ENCODE results near the gene SGO1. TPM values are rescaled to one million over a fixed set of nuclear protein-coding genes. Genes with fewer than 3 reads are reported as not detected.

SGO1 gene
- total RNA-seq, 1 experiment from 2014 or later: 23.5 TPM

DNA sequence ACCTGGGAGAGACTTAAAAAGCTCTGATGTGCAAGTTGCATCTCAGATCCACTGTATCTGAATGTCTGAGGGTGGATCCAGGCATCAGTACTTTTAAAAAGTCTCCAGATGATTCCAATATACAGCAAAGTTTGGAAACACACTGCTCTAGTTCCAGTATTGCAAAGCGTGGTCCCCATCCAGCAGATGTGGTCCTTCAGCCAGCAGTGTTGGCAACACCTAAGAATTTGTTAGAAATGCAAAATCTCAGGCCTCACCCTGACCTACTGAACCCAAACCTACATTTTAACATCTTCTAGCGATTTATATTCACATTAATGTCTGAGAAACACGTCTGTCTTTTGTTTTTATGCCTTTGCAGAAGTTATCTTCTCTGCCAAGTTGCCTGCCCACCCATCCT, 32.2 kb upstream of the SGO1 start:
- Histone ChIP-seq H3K27ac (ENCODE audit: low read depth, low read length) (no peak overlapping the region), H3K9me3 (ENCODE audit: control insufficient read depth in 1 of 2, insufficient read depth in 1 of 2, low read depth in 1 of 2, low read length in 2 of 2) (no peaks in the 10 kb centered on the region), H3K4me3 (replicated peaks in 1 of 2; ENCODE audit: low read depth in 1 of 2, low read length in 2 of 2) (no peak overlapping the region), H3K4me1 (ENCODE audit: control insufficient read depth in 1 of 2, insufficient read depth in 2 of 2, low read length in 2 of 2) (no peaks in the 10 kb centered on the region), H2AFZ (ENCODE audit: low read depth, low read length, poor library complexity, severe bottlenecking) (no peak overlapping the region), H3K4me2 (ENCODE audit: low read length) (no peak overlapping the region), H3K27me3 (ENCODE audit: insufficient read depth, low read length) (peaks cover 14% of the 10 kb centered on the region), H3K9ac (ENCODE audit: low read length) (no peak overlapping the region), H3K9me2 (ENCODE audit: insufficient read depth) (no peaks in the 10 kb centered on the region), H3K79me2 (ENCODE audit: insufficient read depth, low read length) (no peaks in the 10 kb centered on the region), H3K36me3 (ENCODE audit: control insufficient read depth in 1 of 2, insufficient read depth in 2 of 2, low read length in 2 of 2) (no peaks in the 10 kb centered on the region), H4K20me1 (ENCODE audit: insufficient read depth) (no peaks in the 10 kb centered on the region)
- POLR2A ChIA-PET: no interaction called here
- CTCF ChIA-PET: no interaction called here
- TF ChIP-seq JUND (IDR thresholded peaks at IDR 0.05) (no peak), ZNF274 (IDR thresholded peaks at IDR 0.05; ENCODE audit: low read depth, low read length) (no peak), EZH2phosphoT487 (IDR thresholded peaks at IDR 0.05; ENCODE audit: borderline replicate concordance) (no peak), ZBTB33 (IDR thresholded peaks at IDR 0.05; ENCODE audit: extremely low read depth, insufficient replicate concordance, low read length) (no peak), YY1 (IDR thresholded peaks at IDR 0.05; ENCODE audit: extremely low read depth, insufficient replicate concordance, low read depth, low read length) (no peak), POLR2AphosphoS5 (IDR thresholded peaks at IDR 0.05; ENCODE audit: low read depth, low read length) (no peak), ZFX (IDR thresholded peaks at IDR 0.05) (no peak), CBX3 (IDR thresholded peaks at IDR 0.05; ENCODE audit: low read depth) (no peak), CTCF (IDR thresholded peaks at IDR 0.05 in 2 of 3, conservative IDR thresholded peaks at IDR 0.05 in 1 of 3; ENCODE audit: borderline replicate concordance in 1 of 3, insufficient read depth in 1 of 3, low read depth in 2 of 3, low read length in 2 of 3) (no peak), RAD21 (IDR thresholded peaks at IDR 0.05; ENCODE audit: low read depth) (no peak), FOSL1 (IDR thresholded peaks at IDR 0.05; ENCODE audit: low read depth) (no peak), SIN3A (IDR thresholded peaks at IDR 0.05; ENCODE audit: low read depth) (no peak)
- TF ChIP-seq, protein P1, sequence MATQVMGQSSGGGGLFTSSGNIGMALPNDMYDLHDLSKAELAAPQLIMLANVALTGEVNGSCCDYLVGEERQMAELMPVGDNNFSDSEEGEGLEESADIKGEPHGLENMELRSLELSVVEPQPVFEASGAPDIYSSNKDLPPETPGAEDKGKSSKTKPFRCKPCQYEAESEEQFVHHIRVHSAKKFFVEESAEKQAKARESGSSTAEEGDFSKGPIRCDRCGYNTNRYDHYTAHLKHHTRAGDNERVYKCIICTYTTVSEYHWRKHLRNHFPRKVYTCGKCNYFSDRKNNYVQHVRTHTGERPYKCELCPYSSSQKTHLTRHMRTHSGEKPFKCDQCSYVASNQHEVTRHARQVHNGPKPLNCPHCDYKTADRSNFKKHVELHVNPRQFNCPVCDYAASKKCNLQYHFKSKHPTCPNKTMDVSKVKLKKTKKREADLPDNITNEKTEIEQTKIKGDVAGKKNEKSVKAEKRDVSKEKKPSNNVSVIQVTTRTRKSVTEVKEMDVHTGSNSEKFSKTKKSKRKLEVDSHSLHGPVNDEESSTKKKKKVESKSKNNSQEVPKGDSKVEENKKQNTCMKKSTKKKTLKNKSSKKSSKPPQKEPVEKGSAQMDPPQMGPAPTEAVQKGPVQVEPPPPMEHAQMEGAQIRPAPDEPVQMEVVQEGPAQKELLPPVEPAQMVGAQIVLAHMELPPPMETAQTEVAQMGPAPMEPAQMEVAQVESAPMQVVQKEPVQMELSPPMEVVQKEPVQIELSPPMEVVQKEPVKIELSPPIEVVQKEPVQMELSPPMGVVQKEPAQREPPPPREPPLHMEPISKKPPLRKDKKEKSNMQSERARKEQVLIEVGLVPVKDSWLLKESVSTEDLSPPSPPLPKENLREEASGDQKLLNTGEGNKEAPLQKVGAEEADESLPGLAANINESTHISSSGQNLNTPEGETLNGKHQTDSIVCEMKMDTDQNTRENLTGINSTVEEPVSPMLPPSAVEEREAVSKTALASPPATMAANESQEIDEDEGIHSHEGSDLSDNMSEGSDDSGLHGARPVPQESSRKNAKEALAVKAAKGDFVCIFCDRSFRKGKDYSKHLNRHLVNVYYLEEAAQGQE (IDR thresholded peaks at IDR 0.05; ENCODE audit: low read depth): no peak
- TF ChIP-seq, protein P2, sequence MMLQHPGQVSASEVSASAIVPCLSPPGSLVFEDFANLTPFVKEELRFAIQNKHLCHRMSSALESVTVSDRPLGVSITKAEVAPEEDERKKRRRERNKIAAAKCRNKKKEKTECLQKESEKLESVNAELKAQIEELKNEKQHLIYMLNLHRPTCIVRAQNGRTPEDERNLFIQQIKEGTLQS (IDR thresholded peaks at IDR 0.05): no peak
- RAD21 ChIA-PET (ENCODE audit: low non-redundant PET in 1 of 2, low total read pairs in 2 of 2, uncharacterized antibody in 2 of 2, unreplicated experiment in 2 of 2): no interaction called here
- ATAC-seq: no peak
- DNase-seq (ENCODE audit: low read depth, low spot score): no peak
- no TSS peak for BruUV-seq (replicated peaks)
- intact Hi-C loops (cut with micrococcal nuclease): no loop called here

Data from HCT116 (cell line).